OCI-LY3 (cell line): ENCODE measurements around the gene PTPRM.

Experiments used
- EZH2phosphoT487 ChIP-seq: fragments of 200-600 bp; shearing (Covaris generic); IDR thresholded peaks from 2 replicates; pipeline ENCODE4 v1.6.1; 2018; ENCODE audit warnings: antibody characterized with exemption, mixed run types, low read depth
- TF ChIP-seq, protein P1 (sequence below): fragments of 200-600, 300-600 bp; sonication (generic); IDR thresholded peaks from 2 replicates; pipeline ENCODE4 v1.5.1; 2014; ENCODE audit warnings: antibody characterized with exemption, low read length, low read depth

DNA sequence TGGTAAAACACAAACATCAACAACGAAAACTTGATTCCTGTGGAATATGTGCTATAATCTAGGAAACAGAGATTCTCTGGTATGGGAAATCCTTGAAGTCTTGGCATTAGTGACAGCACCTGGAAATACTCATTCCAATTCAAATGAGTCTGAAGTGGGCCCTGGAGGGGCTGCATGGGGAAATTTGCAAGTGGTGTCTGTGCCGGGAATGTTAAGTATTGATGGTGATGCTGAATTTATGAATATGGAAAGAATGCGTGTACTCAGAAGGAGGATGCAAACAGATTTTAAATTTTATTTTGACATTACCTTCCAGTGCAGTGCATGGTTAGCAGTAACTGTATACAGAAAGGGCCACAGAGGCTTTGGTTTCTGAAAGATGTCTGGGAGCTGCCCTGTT, 37.2 kb downstream of the PTPRM start:
- TF ChIP-seq, protein P1, sequence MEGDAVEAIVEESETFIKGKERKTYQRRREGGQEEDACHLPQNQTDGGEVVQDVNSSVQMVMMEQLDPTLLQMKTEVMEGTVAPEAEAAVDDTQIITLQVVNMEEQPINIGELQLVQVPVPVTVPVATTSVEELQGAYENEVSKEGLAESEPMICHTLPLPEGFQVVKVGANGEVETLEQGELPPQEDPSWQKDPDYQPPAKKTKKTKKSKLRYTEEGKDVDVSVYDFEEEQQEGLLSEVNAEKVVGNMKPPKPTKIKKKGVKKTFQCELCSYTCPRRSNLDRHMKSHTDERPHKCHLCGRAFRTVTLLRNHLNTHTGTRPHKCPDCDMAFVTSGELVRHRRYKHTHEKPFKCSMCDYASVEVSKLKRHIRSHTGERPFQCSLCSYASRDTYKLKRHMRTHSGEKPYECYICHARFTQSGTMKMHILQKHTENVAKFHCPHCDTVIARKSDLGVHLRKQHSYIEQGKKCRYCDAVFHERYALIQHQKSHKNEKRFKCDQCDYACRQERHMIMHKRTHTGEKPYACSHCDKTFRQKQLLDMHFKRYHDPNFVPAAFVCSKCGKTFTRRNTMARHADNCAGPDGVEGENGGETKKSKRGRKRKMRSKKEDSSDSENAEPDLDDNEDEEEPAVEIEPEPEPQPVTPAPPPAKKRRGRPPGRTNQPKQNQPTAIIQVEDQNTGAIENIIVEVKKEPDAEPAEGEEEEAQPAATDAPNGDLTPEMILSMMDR, result no peak
- no peak for TF ChIP-seq EZH2phosphoT487
